Lower leg skin (tissue), 4 donors: ENCODE results near the gene SDK1. TPM values are rescaled to one million over a fixed set of nuclear protein-coding genes. Genes with fewer than 3 reads are reported as not detected.

ENCODE experiments used
- DNase-seq, 2 donors: peaks; one replicate each; pipeline ENCODE4 v3.0.0-alpha.2; 2019; ENCODE audit warnings: low spot score in 2 of 2
- H3K4me3 ChIP-seq: fragments of 200-600 bp; sonication (generic); 2 replicates; pipeline ENCODE4 v1.5.1; 2017; ENCODE audit warnings: mild to moderate bottlenecking, low read depth; ENCODE audit not compliant: poor library complexity, severe bottlenecking
- CTCF ChIP-seq, 3 donors: fragments of 450-650 bp; IDR thresholded peaks; one replicate each; pipeline ENCODE4 v1.5.1; 2016; ENCODE audit warnings: antibody characterized with exemption in 3 of 3, mild to moderate bottlenecking in 3 of 3, moderate library complexity in 2 of 3
- POLR2A ChIP-seq, 2 donors: fragments of 450-650 bp; IDR thresholded peaks; one replicate each; pipeline ENCODE4 v1.6.1; 2016 to 2017; ENCODE audit warnings: antibody characterized with exemption in 2 of 2, mild to moderate bottlenecking in 1 of 2, moderate library complexity in 1 of 2
- WGBS, 2 donors: methylation state at CpG; one replicate each; pipeline ENCODE4 v1.1.5; 2018; 5-methylcytosine and 5-hydroxymethylcytosine counted together
- intact Hi-C: fragments of 100-400 bp; cut with DNase I; formaldehyde crosslinking; loops from one replicate; pipeline ENCODE4 v1.15.0; 2023; ENCODE audit warnings: low total_unique reads
- total RNA-seq, 4 donors: library from RNA; depleted of rRNA; stranded (reverse); fragments of >200 nt; gene quantifications; one replicate each; pipeline ENCODE4 v1.1.0, GENCODE V29; 2016

SDK1 gene
- total RNA-seq, 4 donors from 2014 or later = 1.9 to 7.2 (median 5.1) TPM

GRCh38 chr7:4277936-4278335 lies 976.9 kb downstream of the SDK1 start:
- peak in 1 of 2 donors; percentile 40 for DNase-seq

DNA sequence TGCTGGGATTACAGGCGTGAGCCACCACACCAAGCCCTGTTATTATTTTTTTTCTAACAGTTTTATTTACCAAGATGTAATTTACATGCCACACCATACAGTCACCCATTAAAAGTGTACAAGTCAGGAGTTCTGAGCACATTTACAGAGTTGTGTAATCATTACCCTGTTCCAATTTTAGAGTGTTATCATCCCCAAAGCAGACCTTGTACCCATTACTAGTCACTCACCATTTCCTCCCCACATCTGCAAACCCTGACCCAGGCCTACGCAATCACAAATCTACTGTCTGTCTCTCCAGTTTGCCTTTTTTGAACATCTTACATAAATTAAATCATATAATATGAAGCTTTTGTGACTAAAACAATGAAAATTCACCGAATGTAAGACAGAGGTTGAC lies 978.2 kb downstream of the SDK1 start:
- no peak overlapping the region for H3K4me3 ChIP-seq
- intact Hi-C loops = no loop called here
- 84 to 89% methylated on average over 3 of the region's 3 CpGs for WGBS, 2 donors
- TF ChIP-seq CTCF (IDR thresholded peaks at IDR 0.05) (no peak), POLR2A (IDR thresholded peaks at IDR 0.05) (no peak)
- DNase-seq = no peak

More at GRCh38 chr7:4277936-4278335, 976.9 kb downstream of the SDK1 start:
- 78 to 87% methylated on average over 4 of the region's 4 CpGs for WGBS, 2 donors
- no peak for TF ChIP-seq CTCF (IDR thresholded peaks at IDR 0.05)
- TF ChIP-seq POLR2A (IDR thresholded peaks at IDR 0.05) = no peak
- H3K4me3 ChIP-seq = no peak overlapping the region
- intact Hi-C loops = no loop called here

- no peak overlapping the region for H3K4me3 ChIP-seq
- peak in 1 of 2 donors; percentile 23 for DNase-seq
- WGBS, 2 donors = 79 to 81% methylated on average over 9 of the region's 9 CpGs
- intact Hi-C loops = no loop called here
- TF ChIP-seq POLR2A (IDR thresholded peaks at IDR 0.05) = no peak
- TF ChIP-seq CTCF (IDR thresholded peaks at IDR 0.05) = no peak
Measured at GRCh38 chr7:4281231-4281993, 980.4 kb downstream of the SDK1 start.

- TF ChIP-seq CTCF (IDR thresholded peaks at IDR 0.05) = no peak
- 55 to 70% methylated on average over 14 of the region's 14 CpGs for WGBS, 2 donors
- intact Hi-C loops = no loop called here
- H3K4me3 ChIP-seq = no peak overlapping the region
- peak in 1 of 2 donors; percentile 73 for DNase-seq
Measured at GRCh38 chr7:4282434-4283223, 981.6 kb downstream of the SDK1 start.

GRCh38 chr7:4286351-4286750 lies 985.3 kb downstream of the SDK1 start:
- no peak for TF ChIP-seq CTCF (IDR thresholded peaks at IDR 0.05)
- no peak for TF ChIP-seq POLR2A (IDR thresholded peaks at IDR 0.05)
- 73 to 83% methylated on average over 9 of the region's 9 CpGs for WGBS, 2 donors
- peak in 1 of 2 donors; percentile 4 for DNase-seq
- no peak overlapping the region for H3K4me3 ChIP-seq
- intact Hi-C loops = no loop called here
